ENCODE measurements around the gene JARID2.

Gene JARID2

GRCh38 chr6:15268137-15268908 is 22.5 kb downstream of the JARID2 start:
- Histone ChIP-seq H3K27ac (ENCODE audit: poor library complexity, severe bottlenecking) (no peak overlapping the region), H3K4me3 (ENCODE audit: severe bottlenecking) (no peak overlapping the region), H3K4me1 (ENCODE audit: insufficient read depth, poor library complexity, severe bottlenecking) (no peaks in the 10 kb centered on the region)

GRCh38 chr6:15269011-15269410 is 23.1 kb downstream of the JARID2 start:
- H3K27me3 ChIP-seq (ENCODE audit: insufficient read depth, poor library complexity, severe bottlenecking): no peaks in the 10 kb centered on the region
- H3K4me1 ChIP-seq (ENCODE audit: insufficient read depth, poor library complexity, severe bottlenecking): no peaks in the 10 kb centered on the region
- TF ChIP-seq CTCF (IDR thresholded peaks at IDR 0.05; ENCODE audit: poor library complexity, severe bottlenecking): no peak
- no peak overlapping the region for H3K27ac ChIP-seq (ENCODE audit: poor library complexity, severe bottlenecking)
- ATAC-seq (ENCODE audit: low read depth) (no peak), DNase-seq (ENCODE audit: low spot score) (no peak)
- H3K36me3 ChIP-seq (ENCODE audit: low read depth): peaks cover 9% of the 10 kb centered on the region
- H3K9me3 ChIP-seq (ENCODE audit: severe bottlenecking): no peaks in the 10 kb centered on the region
- no peak overlapping the region for H3K4me3 ChIP-seq (ENCODE audit: severe bottlenecking)

More at GRCh38 chr6:15268137-15268908, 22.5 kb downstream of the JARID2 start:
- TF ChIP-seq CTCF (IDR thresholded peaks at IDR 0.05; ENCODE audit: poor library complexity, severe bottlenecking): no peak
- no peak for DNase-seq (ENCODE audit: low spot score)
- H3K9me3 ChIP-seq (ENCODE audit: severe bottlenecking): no peaks in the 10 kb centered on the region
- no peaks in the 10 kb centered on the region for H3K27me3 ChIP-seq (ENCODE audit: insufficient read depth, poor library complexity, severe bottlenecking)
- no peak for ATAC-seq (ENCODE audit: low read depth)
- peaks cover 5% of the 10 kb centered on the region for H3K36me3 ChIP-seq (ENCODE audit: low read depth)

- Histone ChIP-seq H3K36me3 (ENCODE audit: low read depth) (peaks cover 13% of the 10 kb centered on the region), H3K4me1 (ENCODE audit: insufficient read depth, poor library complexity, severe bottlenecking) (no peaks in the 10 kb centered on the region), H3K27ac (ENCODE audit: poor library complexity, severe bottlenecking) (no peak overlapping the region), H3K4me3 (ENCODE audit: severe bottlenecking) (no peak overlapping the region), H3K9me3 (ENCODE audit: severe bottlenecking) (no peaks in the 10 kb centered on the region), H3K27me3 (ENCODE audit: insufficient read depth, poor library complexity, severe bottlenecking) (no peaks in the 10 kb centered on the region)
- ATAC-seq (ENCODE audit: low read depth) (no peak), DNase-seq (ENCODE audit: low spot score) (no peak)
- no peak for TF ChIP-seq CTCF (IDR thresholded peaks at IDR 0.05; ENCODE audit: poor library complexity, severe bottlenecking)
Measured at GRCh38 chr6:15269619-15270018, 23.8 kb downstream of the JARID2 start.

GRCh38 chr6:15270402-15270801 is 24.5 kb downstream of the JARID2 start:
- no peaks in the 10 kb centered on the region for H3K4me1 ChIP-seq (ENCODE audit: insufficient read depth, poor library complexity, severe bottlenecking)
- no peaks in the 10 kb centered on the region for H3K27me3 ChIP-seq (ENCODE audit: insufficient read depth, poor library complexity, severe bottlenecking)
- H3K9me3 ChIP-seq (ENCODE audit: severe bottlenecking): no peaks in the 10 kb centered on the region
- peaks cover 13% of the 10 kb centered on the region for H3K36me3 ChIP-seq (ENCODE audit: low read depth)
- TF ChIP-seq CTCF (IDR thresholded peaks at IDR 0.05; ENCODE audit: poor library complexity, severe bottlenecking): no peak
- ATAC-seq (ENCODE audit: low read depth): no peak
- H3K27ac ChIP-seq (ENCODE audit: poor library complexity, severe bottlenecking): no peak overlapping the region
- no peak for DNase-seq (ENCODE audit: low spot score)
- no peak overlapping the region for H3K4me3 ChIP-seq (ENCODE audit: severe bottlenecking)

GRCh38 chr6:15272562-15272961 is 26.7 kb downstream of the JARID2 start:
- no peak for ATAC-seq (ENCODE audit: low read depth)
- H3K4me1 ChIP-seq (ENCODE audit: insufficient read depth, poor library complexity, severe bottlenecking): no peaks in the 10 kb centered on the region
- no peak for TF ChIP-seq CTCF (IDR thresholded peaks at IDR 0.05; ENCODE audit: poor library complexity, severe bottlenecking)

More at GRCh38 chr6:15272562-15272961, 26.7 kb downstream of the JARID2 start:
- Histone ChIP-seq H3K27ac (ENCODE audit: poor library complexity, severe bottlenecking) (no peak overlapping the region), H3K27me3 (ENCODE audit: insufficient read depth, poor library complexity, severe bottlenecking) (no peaks in the 10 kb centered on the region), H3K4me3 (ENCODE audit: severe bottlenecking) (no peak overlapping the region), H3K9me3 (ENCODE audit: severe bottlenecking) (no peaks in the 10 kb centered on the region), H3K36me3 (ENCODE audit: low read depth) (peaks cover 13% of the 10 kb centered on the region)
- no peak for DNase-seq (ENCODE audit: low spot score)
